ENCODE data around the gene BTF3.

GRCh38 chr5:73539730-73540129, 41.5 kb downstream of the BTF3 start:
- no peak for TF ChIP-seq CTCF (IDR thresholded peaks at IDR 0.05; ENCODE audit: low read length)
- no peak for TF ChIP-seq EZH2 (optimal IDR thresholded peaks at IDR 0.05; ENCODE audit: low read depth, low read length)
- no peak for TF ChIP-seq EZH2phosphoT487 (IDR thresholded peaks at IDR 0.05; ENCODE audit: low read length)
